ENCODE results near the gene PLD4. TPM values are rescaled to one million over a fixed set of nuclear protein-coding genes. Genes with fewer than 3 reads are reported as not detected.
"Not testable (repeated sequence)": the region's sequence is repeated elsewhere in the genome, so short reads cannot be mapped to it uniquely, and the experiment has no call there.

The PLD4 gene
- total RNA-seq, 4 donors from 2014 or later: under 0.01 to 0.42 (median 0.31) TPM; not detected in 1

- no peaks in the 10 kb centered on the region for H3K27me3 ChIP-seq
- H3K36me3 ChIP-seq: peaks cover 0 to 94% of the 10 kb centered on the region in 2 donors
- whole genome bisulfite sequencing, 2 donors (ENCODE audit: low coverage in 1 of 2): 97% methylated on average over 6 of the region's 26 CpGs; no CpG with 5 or more reads in 1 of the 2 donors
- no peak overlapping the region for H3K4me3 ChIP-seq
- no peaks in the 10 kb centered on the region for H3K9me3 ChIP-seq
- TF ChIP-seq EP300 (IDR thresholded peaks at IDR 0.05) (no peak), POLR2A (IDR thresholded peaks at IDR 0.05) (no peak), POLR2AphosphoS5 (IDR thresholded peaks at IDR 0.05) (no peak), CTCF (IDR thresholded peaks at IDR 0.05) (no peak)
- ATAC-seq: no peak
- no peak overlapping the region for H3K27ac ChIP-seq
- H3K4me1 ChIP-seq: no peaks in the 10 kb centered on the region
Measured at GRCh38 chr14:104941508-104942365, 17.1 kb downstream of the PLD4 start.

GRCh38 chr14:104942586-104942985 is 17.9 kb downstream of the PLD4 start:
- ATAC-seq: no peak
- H3K36me3 ChIP-seq: peaks cover 0 to 97% of the 10 kb centered on the region in 2 donors

GRCh38 chr14:104943216-104944015 is 18.7 kb downstream of the PLD4 start:
- peaks cover 0 to 100% of the 10 kb centered on the region in 2 donors for H3K36me3 ChIP-seq
- not testable (repeated sequence) for H3K4me3 ChIP-seq, ATAC-seq, H3K4me1 ChIP-seq, H3K9me3 ChIP-seq, H3K27me3 ChIP-seq, H3K27ac ChIP-seq
- 91 to 96% methylated on average over 4 to 12 of the region's 29 CpGs for WGBS, 2 donors (ENCODE audit: low coverage in 1 of 2)

More at GRCh38 chr14:104942586-104942985, 17.9 kb downstream of the PLD4 start:
- WGBS, 2 donors (ENCODE audit: low coverage in 1 of 2): 70% methylated on average over 2 of the region's 16 CpGs; no CpG with 5 or more reads in 1 of the 2 donors
- TF ChIP-seq POLR2A (IDR thresholded peaks at IDR 0.05): no peak
- no peak for TF ChIP-seq CTCF (IDR thresholded peaks at IDR 0.05)
- no peak for TF ChIP-seq POLR2AphosphoS5 (IDR thresholded peaks at IDR 0.05)
- no peak for TF ChIP-seq EP300 (IDR thresholded peaks at IDR 0.05)
- Histone ChIP-seq H3K27ac (no peak overlapping the region), H3K4me1 (no peaks in the 10 kb centered on the region), H3K27me3 (no peaks in the 10 kb centered on the region), H3K9me3 (no peaks in the 10 kb centered on the region), H3K4me3 (no peak overlapping the region)

- H3K27me3 ChIP-seq, H3K27ac ChIP-seq, H3K9me3 ChIP-seq, H3K4me3 ChIP-seq, H3K4me1 ChIP-seq, ATAC-seq: not testable (repeated sequence)
- WGBS, 2 donors (ENCODE audit: low coverage in 1 of 2): 53 to 100% methylated on average over 1 to 2 of the region's 6 CpGs
- peaks cover 0 to 100% of the 10 kb centered on the region in 2 donors for H3K36me3 ChIP-seq
Measured at GRCh38 chr14:104944016-104944308, 19.3 kb downstream of the PLD4 start.

- peaks cover 0 to 100% of the 10 kb centered on the region in 2 donors for H3K36me3 ChIP-seq
Measured at GRCh38 chr14:104944436-104945205, 19.9 kb downstream of the PLD4 start.

GRCh38 chr14:104945266-104945665 is 20.6 kb downstream of the PLD4 start:
- not testable (repeated sequence) for H3K9me3 ChIP-seq, ATAC-seq, H3K27me3 ChIP-seq, H3K4me1 ChIP-seq, H3K4me3 ChIP-seq, H3K27ac ChIP-seq
- H3K36me3 ChIP-seq: peaks cover 0 to 100% of the 10 kb centered on the region in 2 donors
- 90% methylated on average over 2 of the region's 20 CpGs; no CpG with 5 or more reads in 1 of the 2 donors for WGBS, 2 donors (ENCODE audit: low coverage in 1 of 2)

More at GRCh38 chr14:104944436-104945205, 19.9 kb downstream of the PLD4 start:
- 88% methylated on average over 5 of the region's 29 CpGs; no CpG with 5 or more reads in 1 of the 2 donors for WGBS, 2 donors (ENCODE audit: low coverage in 1 of 2)
- H3K4me1 ChIP-seq, H3K4me3 ChIP-seq, H3K27me3 ChIP-seq, H3K27ac ChIP-seq, ATAC-seq, H3K9me3 ChIP-seq: not testable (repeated sequence)

GRCh38 chr14:104945986-104946965 is 21.6 kb downstream of the PLD4 start:
- H3K4me1 ChIP-seq, ATAC-seq, H3K27ac ChIP-seq, H3K27me3 ChIP-seq, H3K9me3 ChIP-seq, H3K4me3 ChIP-seq: not testable (repeated sequence)
- WGBS, 2 donors (ENCODE audit: low coverage in 1 of 2): 90% methylated on average over 9 of the region's 43 CpGs; no CpG with 5 or more reads in 1 of the 2 donors
- peaks cover 0 to 100% of the 10 kb centered on the region in 2 donors for H3K36me3 ChIP-seq

- H3K27me3 ChIP-seq, H3K27ac ChIP-seq, H3K4me1 ChIP-seq, H3K9me3 ChIP-seq, ATAC-seq, H3K4me3 ChIP-seq: not testable (repeated sequence)
- H3K36me3 ChIP-seq: peaks cover 0 to 100% of the 10 kb centered on the region in 2 donors
- WGBS, 2 donors (ENCODE audit: low coverage in 1 of 2): 100% methylated on average over 3 of the region's 13 CpGs; no CpG with 5 or more reads in 1 of the 2 donors
Measured at GRCh38 chr14:104947201-104947600, 22.5 kb downstream of the PLD4 start.

Measured in gastroesophageal sphincter (tissue), 4 donors.